MM.1S (cell line): Measurements from ENCODE around the gene ERICH3.

Source experiments
- DNase-seq: peaks from one replicate; pipeline ENCODE4 v3.0.0-alpha.2; 2015
- H2AFZ ChIP-seq: fragments of 300-600 bp; sonication (generic); 2 replicates; pipeline ENCODE4 v1.6.0; 2016; ENCODE audit warnings: antibody characterized with exemption, low read length
- H3F3A ChIP-seq: fragments of 300-600 bp; sonication (generic); 2 replicates; pipeline ENCODE4 v1.6.1; 2016; ENCODE audit warnings: mild to moderate bottlenecking, antibody characterized with exemption, low read length, moderate library complexity, mixed read lengths; ENCODE audit not compliant: insufficient read depth
- H3K27ac ChIP-seq: fragments of 300-600 bp; sonication (generic); 2 replicates; pipeline ENCODE4 v1.5.1; 2016; ENCODE audit warnings: mild to moderate bottlenecking, low read length
- H3K27me3 ChIP-seq: fragments of 300-600 bp; sonication (generic); replicated peaks from 2 replicates; pipeline ENCODE4 v1.6.0; 2016; ENCODE audit warnings: low read length; ENCODE audit not compliant: insufficient read depth
- H3K36me3 ChIP-seq: fragments of 300-600 bp; sonication (generic); replicated peaks from 2 replicates; pipeline ENCODE4 v1.6.1; 2016; ENCODE audit warnings: mild to moderate bottlenecking, low read length, mixed read lengths; ENCODE audit not compliant: insufficient read depth
- H3K4me1 ChIP-seq: fragments of 300-600 bp; sonication (generic); 2 replicates; pipeline ENCODE4 v1.6.1; 2016; ENCODE audit warnings: low read length, mixed read lengths
- H3K4me2 ChIP-seq: fragments of 300-600 bp; sonication (generic); 2 replicates; pipeline ENCODE4 v1.6.0; 2016; ENCODE audit warnings: low read depth, low read length
- H3K4me3 ChIP-seq: fragments of 300-600 bp; sonication (generic); 2 replicates; pipeline ENCODE4 v1.5.1; 2016; ENCODE audit warnings: low read length, mixed read lengths
- H3K79me2 ChIP-seq: fragments of 300-600 bp; sonication (generic); 2 replicates; pipeline ENCODE4 v1.6.1; 2016; ENCODE audit warnings: mixed run types, low read length, mixed read lengths
- H3K9ac ChIP-seq: fragments of 300-600 bp; sonication (generic); 2 replicates; pipeline ENCODE4 v1.6.1; 2016; ENCODE audit warnings: low read length, mixed read lengths
- H3K9me2 ChIP-seq: fragments of 300-600 bp; sonication (generic); replicated peaks from 2 replicates; pipeline ENCODE4 v1.6.1; 2016; ENCODE audit warnings: mild to moderate bottlenecking, low read length, mixed read lengths; ENCODE audit not compliant: insufficient read depth
- H3K9me3 ChIP-seq: fragments of 300-600 bp; sonication (generic); replicated peaks from 2 replicates; pipeline ENCODE4 v1.6.1; 2016; ENCODE audit warnings: mild to moderate bottlenecking, low read length, mixed read lengths; ENCODE audit not compliant: insufficient read depth
- H4K20me1 ChIP-seq: fragments of 300-600 bp; sonication (generic); 2 replicates; pipeline ENCODE4 v1.6.1; 2016; ENCODE audit warnings: mild to moderate bottlenecking, low read length, moderate library complexity, mixed read lengths; ENCODE audit not compliant: insufficient read depth
- EZH2 ChIP-seq: fragments of 300-600 bp; sonication (generic); optimal IDR thresholded peaks from 2 replicates; pipeline ENCODE3; 2017; ENCODE audit warnings: low read depth, mild to moderate bottlenecking, antibody characterized with exemption, low read length, mixed read lengths
- EZH2phosphoT487 ChIP-seq: fragments of 300-600 bp; sonication (generic); IDR thresholded peaks from 2 replicates; pipeline ENCODE4 v1.6.1; 2018; ENCODE audit warnings: antibody characterized with exemption, low read length
- TF ChIP-seq, protein P1 (sequence below): fragments of 300-600 bp; sonication (generic); IDR thresholded peaks from 2 replicates; pipeline ENCODE4 v1.5.1; 2016; ENCODE audit warnings: antibody characterized with exemption, low read length, mixed read lengths

Gene ERICH3

DNA sequence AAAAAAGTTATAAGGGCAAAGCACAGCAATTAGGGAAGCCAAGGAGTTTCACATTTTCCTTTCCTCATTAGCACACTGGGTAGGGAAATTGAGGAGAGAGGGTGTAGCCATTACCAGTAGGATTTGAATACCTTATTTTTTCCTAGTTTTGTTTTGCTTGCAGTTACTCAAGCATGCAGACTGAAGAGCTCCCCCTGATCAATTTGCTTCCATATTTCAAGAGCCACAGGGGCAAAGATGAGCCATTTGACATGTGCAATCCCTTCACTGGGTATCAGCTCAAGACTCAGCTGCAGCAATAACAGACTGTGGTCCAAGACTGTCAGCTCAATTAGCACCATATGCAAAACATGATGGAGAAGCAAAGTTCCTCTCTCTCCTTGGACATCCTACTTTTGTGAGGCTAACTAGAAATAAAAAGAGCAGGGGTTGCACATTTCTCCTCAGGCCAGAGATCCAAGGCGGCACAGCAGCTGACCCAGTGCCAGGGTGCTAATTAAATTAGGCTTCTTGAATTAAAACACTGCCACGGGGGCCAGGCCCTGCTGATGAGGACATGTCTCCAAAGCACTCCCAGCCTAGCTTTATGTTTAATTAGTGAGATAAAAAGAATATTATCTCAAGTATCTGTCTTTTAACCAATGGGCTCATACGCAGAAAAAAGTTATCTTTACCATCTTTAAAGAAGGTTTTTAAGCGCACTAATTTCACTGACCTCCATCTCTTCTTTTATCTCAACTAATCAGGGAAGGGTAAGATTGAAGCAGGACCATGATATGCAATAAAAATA, 124.4 kb downstream of the ERICH3 start:
- no peak overlapping the region for H2AFZ ChIP-seq
- no peaks in the 10 kb centered on the region for H3K4me1 ChIP-seq
- H3K36me3 ChIP-seq, result no peaks in the 10 kb centered on the region
- no peak for DNase-seq
- no peaks in the 10 kb centered on the region for H3K79me2 ChIP-seq
- no peaks in the 10 kb centered on the region for H3K9me2 ChIP-seq
- no peaks in the 10 kb centered on the region for H4K20me1 ChIP-seq
- H3K27me3 ChIP-seq, result no peaks in the 10 kb centered on the region
- no peaks in the 10 kb centered on the region for H3K9me3 ChIP-seq
- no peak overlapping the region for H3K27ac ChIP-seq
- TF ChIP-seq EZH2, result no peak
- TF ChIP-seq, protein P1, sequence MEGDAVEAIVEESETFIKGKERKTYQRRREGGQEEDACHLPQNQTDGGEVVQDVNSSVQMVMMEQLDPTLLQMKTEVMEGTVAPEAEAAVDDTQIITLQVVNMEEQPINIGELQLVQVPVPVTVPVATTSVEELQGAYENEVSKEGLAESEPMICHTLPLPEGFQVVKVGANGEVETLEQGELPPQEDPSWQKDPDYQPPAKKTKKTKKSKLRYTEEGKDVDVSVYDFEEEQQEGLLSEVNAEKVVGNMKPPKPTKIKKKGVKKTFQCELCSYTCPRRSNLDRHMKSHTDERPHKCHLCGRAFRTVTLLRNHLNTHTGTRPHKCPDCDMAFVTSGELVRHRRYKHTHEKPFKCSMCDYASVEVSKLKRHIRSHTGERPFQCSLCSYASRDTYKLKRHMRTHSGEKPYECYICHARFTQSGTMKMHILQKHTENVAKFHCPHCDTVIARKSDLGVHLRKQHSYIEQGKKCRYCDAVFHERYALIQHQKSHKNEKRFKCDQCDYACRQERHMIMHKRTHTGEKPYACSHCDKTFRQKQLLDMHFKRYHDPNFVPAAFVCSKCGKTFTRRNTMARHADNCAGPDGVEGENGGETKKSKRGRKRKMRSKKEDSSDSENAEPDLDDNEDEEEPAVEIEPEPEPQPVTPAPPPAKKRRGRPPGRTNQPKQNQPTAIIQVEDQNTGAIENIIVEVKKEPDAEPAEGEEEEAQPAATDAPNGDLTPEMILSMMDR, result no peak
- no peak for TF ChIP-seq EZH2phosphoT487
- H3F3A ChIP-seq, result no peaks in the 10 kb centered on the region
- no peak overlapping the region for H3K4me2 ChIP-seq
- H3K9ac ChIP-seq, result no peak overlapping the region
- H3K4me3 ChIP-seq, result no peak overlapping the region

DNA sequence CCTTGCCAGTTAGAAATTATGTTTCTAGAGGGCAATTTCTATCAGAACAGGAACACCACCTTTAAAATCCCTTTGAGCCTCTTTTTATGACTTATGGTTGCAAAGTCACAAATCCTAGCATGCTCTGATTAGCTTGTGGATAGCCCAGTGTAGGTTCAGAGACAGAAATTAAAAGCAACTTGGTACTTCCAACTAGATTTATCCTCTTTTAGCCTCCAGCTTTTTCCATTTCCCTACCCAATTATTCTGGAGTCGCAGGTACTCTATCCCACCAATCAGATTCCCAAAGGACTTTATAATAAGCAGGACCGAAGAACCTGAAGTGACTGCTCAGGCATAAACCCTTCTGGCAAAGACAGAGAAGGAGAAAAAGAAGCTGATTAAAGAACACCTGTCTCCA, 127.8 kb downstream of the ERICH3 start:
- H3K27me3 ChIP-seq, result no peaks in the 10 kb centered on the region
- H3K79me2 ChIP-seq, result no peaks in the 10 kb centered on the region
- TF ChIP-seq, protein P1, result no peak
- TF ChIP-seq EZH2phosphoT487, result no peak
- no peak for TF ChIP-seq EZH2
- no peak overlapping the region for H3K27ac ChIP-seq
- no peaks in the 10 kb centered on the region for H3K9me3 ChIP-seq
- no peak overlapping the region for H3K9ac ChIP-seq
- no peaks in the 10 kb centered on the region for H4K20me1 ChIP-seq
- H3K4me3 ChIP-seq, result no peak overlapping the region
- H3F3A ChIP-seq, result no peaks in the 10 kb centered on the region
- no peak overlapping the region for H2AFZ ChIP-seq
- no peak for DNase-seq
- no peaks in the 10 kb centered on the region for H3K36me3 ChIP-seq
- H3K4me1 ChIP-seq, result no peaks in the 10 kb centered on the region
- no peaks in the 10 kb centered on the region for H3K9me2 ChIP-seq
- no peak overlapping the region for H3K4me2 ChIP-seq

DNA sequence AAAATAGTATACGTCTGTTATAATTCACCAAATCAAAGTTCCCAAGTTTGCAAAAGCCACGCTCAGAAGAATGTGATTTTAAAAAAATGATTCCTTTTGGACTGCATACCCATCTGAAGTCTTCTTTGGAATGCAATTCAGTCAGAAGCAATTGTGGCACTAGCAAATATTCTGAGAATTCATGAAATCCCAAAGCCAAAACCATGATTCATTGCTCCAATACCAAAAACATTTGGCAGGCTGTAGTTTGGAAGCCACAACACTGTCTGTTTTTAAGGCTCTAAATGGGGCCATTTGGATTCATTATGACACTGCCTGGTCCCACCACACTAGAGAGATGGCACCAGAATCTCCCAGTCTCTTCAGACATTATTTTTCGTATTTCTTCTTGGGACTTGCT, 139.4 kb downstream of the ERICH3 start:
- H3K9ac ChIP-seq, result no peak overlapping the region
- H3K79me2 ChIP-seq, result no peaks in the 10 kb centered on the region
- no peaks in the 10 kb centered on the region for H3K27me3 ChIP-seq
- DNase-seq, result no peak
- no peak overlapping the region for H3K27ac ChIP-seq
- no peak overlapping the region for H3K4me2 ChIP-seq
- no peaks in the 10 kb centered on the region for H3K9me2 ChIP-seq
- H2AFZ ChIP-seq, result no peak overlapping the region
- H4K20me1 ChIP-seq, result no peaks in the 10 kb centered on the region
- no peaks in the 10 kb centered on the region for H3K4me1 ChIP-seq
- no peak overlapping the region for H3K4me3 ChIP-seq
- TF ChIP-seq EZH2phosphoT487, result no peak
- TF ChIP-seq, protein P1, result no peak
- no peak for TF ChIP-seq EZH2
- H3F3A ChIP-seq, result no peaks in the 10 kb centered on the region
- no peaks in the 10 kb centered on the region for H3K36me3 ChIP-seq
- no peaks in the 10 kb centered on the region for H3K9me3 ChIP-seq
